Measurements from ENCODE around the gene COL23A1. TPM values are rescaled to one million over a fixed set of nuclear protein-coding genes. Genes with fewer than 3 reads are reported as not detected.

COL23A1 gene
- total and polyA plus RNA-seq, 2 of the 13 experiments (the other 11 are each of a cell fraction or from before 2014, with no cell fraction given): not detected

DNA sequence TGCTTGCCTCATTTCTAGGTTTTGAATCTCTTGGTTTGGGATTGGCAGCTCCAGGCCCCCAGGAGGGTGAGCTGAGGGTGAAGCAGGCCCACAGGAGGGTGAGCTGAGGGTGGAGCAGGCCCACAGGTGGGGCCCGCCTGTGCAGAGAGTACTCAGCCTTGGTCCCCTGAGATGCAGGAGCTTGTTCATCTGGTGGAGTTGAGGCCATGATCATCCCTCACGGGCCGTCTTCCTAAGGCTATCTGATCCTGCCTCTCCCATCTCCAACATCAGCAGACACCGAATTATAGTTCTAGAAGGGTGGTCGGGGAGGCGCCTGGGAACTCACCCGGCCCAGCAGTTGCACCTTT is 225.9 kb downstream of the COL23A1 start (continued):
- TF ChIP-seq, protein P1, sequence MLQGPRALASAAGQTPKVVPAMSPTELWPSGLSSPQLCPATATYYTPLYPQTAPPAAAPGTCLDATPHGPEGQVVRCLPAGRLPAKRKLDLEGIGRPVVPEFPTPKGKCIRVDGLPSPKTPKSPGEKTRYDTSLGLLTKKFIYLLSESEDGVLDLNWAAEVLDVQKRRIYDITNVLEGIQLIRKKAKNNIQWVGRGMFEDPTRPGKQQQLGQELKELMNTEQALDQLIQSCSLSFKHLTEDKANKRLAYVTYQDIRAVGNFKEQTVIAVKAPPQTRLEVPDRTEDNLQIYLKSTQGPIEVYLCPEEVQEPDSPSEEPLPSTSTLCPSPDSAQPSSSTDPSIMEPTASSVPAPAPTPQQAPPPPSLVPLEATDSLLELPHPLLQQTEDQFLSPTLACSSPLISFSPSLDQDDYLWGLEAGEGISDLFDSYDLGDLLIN (CRISPR knock-in tag; IDR thresholded peaks at IDR 0.05; ENCODE audit: borderline replicate concordance): no peak
- TF ChIP-seq, protein P2, sequence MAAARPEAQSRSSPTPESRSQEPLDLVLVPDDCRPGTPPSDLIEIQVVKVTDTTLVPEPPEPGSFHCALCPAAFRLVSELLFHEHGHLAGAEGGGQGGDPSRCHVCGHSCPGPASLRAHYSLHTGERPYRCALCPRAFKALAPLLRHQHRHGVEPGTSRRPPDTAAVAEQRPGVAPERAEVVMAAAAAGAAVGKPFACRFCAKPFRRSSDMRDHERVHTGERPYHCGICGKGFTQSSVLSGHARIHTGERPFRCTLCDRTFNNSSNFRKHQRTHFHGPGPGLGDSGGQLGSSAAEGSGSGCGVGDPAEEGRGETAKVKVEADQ (CRISPR knock-in tag; IDR thresholded peaks at IDR 0.05; ENCODE audit: borderline replicate concordance): no peak
- TF ChIP-seq ZNF619 (CRISPR knock-in tag; IDR thresholded peaks at IDR 0.05) (no peak), HNF4A (CRISPR knock-in tag; IDR thresholded peaks at IDR 0.05) (no peak), ZNF556 (CRISPR knock-in tag; IDR thresholded peaks at IDR 0.05; ENCODE audit: borderline replicate concordance) (no peak), ZNF234 (CRISPR knock-in tag; conservative IDR thresholded peaks at IDR 0.05) (no peak), SAFB2 (CRISPR knock-in tag; IDR thresholded peaks at IDR 0.05; ENCODE audit: borderline replicate concordance, low read depth) (no peak), ZNF597 (CRISPR knock-in tag; IDR thresholded peaks at IDR 0.05) (no peak), HNF1B (CRISPR knock-in tag; IDR thresholded peaks at IDR 0.05) (no peak), SMARCC2 (IDR thresholded peaks at IDR 0.05) (no peak)
